ENCODE data around the gene LIN7A.

- TF ChIP-seq CTCF (IDR thresholded peaks at IDR 0.05) (no peak), POLR2A (IDR thresholded peaks at IDR 0.05; ENCODE audit: low read depth) (no peak)
Measured at GRCh38 chr12:80766210-80766609, 171.5 kb downstream of the LIN7A start.

Data from esophagus muscularis mucosa (tissue), 3 donors.